HL-60 (cell line): ENCODE results near the gene HEXD.

Experiments used
- TF ChIP-seq, protein P1 (sequence below): IDR thresholded peaks from one replicate; pipeline ENCODE4 v1.5.1; 2011; ENCODE audit warnings: low read length, control low read depth, inconsistent platforms; ENCODE audit not compliant: insufficient read depth
- TF ChIP-seq, protein P2 (sequence below): IDR thresholded peaks from 2 replicates; pipeline ENCODE4 v1.6.1; 2012; ENCODE audit warnings: low read depth; ENCODE audit not compliant: insufficient replicate concordance

DNA sequence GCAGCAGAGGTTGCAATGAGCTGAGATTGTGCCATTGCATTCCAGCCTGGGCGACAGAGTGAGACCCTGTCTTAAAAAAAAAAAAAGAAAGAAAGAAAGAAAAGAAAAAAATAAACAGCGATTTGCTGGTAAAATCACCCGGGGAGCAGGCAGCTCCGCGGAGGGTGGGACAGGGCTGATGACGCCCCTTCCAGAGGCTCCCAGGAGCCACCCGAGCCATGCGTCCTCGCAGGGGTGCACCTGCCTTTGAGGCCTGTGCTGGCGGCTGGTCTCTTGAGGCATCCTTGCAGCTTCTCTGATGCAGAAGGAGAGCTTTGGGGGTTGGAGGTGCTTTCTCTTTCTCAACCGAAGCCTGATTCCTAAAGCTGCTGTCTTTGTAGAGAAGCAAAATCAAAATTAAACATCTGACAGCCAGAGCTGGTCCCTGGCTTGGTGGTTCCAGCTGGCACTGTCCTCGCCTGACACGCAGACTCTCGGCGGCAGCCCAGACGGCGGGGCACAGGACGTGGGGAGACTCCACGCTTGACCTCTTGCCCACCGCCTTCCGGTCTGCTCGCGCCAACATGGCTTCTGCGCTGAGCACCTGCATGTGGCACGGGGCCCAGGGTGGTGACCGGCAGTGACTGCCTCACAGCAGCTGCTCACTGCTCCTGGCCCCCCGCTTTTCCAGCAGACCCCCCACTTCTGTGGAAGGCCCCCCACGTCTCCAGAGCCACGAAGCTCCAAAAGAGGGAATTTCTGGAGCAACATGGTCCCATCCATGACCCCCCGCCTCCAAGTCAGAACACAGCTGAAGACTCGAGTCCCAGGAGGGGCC, 40.0 kb upstream of the HEXD start:
- TF ChIP-seq, protein P1, sequence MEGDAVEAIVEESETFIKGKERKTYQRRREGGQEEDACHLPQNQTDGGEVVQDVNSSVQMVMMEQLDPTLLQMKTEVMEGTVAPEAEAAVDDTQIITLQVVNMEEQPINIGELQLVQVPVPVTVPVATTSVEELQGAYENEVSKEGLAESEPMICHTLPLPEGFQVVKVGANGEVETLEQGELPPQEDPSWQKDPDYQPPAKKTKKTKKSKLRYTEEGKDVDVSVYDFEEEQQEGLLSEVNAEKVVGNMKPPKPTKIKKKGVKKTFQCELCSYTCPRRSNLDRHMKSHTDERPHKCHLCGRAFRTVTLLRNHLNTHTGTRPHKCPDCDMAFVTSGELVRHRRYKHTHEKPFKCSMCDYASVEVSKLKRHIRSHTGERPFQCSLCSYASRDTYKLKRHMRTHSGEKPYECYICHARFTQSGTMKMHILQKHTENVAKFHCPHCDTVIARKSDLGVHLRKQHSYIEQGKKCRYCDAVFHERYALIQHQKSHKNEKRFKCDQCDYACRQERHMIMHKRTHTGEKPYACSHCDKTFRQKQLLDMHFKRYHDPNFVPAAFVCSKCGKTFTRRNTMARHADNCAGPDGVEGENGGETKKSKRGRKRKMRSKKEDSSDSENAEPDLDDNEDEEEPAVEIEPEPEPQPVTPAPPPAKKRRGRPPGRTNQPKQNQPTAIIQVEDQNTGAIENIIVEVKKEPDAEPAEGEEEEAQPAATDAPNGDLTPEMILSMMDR, result no peak
- TF ChIP-seq, protein P2, sequence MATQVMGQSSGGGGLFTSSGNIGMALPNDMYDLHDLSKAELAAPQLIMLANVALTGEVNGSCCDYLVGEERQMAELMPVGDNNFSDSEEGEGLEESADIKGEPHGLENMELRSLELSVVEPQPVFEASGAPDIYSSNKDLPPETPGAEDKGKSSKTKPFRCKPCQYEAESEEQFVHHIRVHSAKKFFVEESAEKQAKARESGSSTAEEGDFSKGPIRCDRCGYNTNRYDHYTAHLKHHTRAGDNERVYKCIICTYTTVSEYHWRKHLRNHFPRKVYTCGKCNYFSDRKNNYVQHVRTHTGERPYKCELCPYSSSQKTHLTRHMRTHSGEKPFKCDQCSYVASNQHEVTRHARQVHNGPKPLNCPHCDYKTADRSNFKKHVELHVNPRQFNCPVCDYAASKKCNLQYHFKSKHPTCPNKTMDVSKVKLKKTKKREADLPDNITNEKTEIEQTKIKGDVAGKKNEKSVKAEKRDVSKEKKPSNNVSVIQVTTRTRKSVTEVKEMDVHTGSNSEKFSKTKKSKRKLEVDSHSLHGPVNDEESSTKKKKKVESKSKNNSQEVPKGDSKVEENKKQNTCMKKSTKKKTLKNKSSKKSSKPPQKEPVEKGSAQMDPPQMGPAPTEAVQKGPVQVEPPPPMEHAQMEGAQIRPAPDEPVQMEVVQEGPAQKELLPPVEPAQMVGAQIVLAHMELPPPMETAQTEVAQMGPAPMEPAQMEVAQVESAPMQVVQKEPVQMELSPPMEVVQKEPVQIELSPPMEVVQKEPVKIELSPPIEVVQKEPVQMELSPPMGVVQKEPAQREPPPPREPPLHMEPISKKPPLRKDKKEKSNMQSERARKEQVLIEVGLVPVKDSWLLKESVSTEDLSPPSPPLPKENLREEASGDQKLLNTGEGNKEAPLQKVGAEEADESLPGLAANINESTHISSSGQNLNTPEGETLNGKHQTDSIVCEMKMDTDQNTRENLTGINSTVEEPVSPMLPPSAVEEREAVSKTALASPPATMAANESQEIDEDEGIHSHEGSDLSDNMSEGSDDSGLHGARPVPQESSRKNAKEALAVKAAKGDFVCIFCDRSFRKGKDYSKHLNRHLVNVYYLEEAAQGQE, result no peak
